ENCODE data around the gene EFEMP1.

EFEMP1 gene

GRCh38 chr2:55919574-55919973 is 4.0 kb downstream of the EFEMP1 start:
- Histone ChIP-seq H3K4me2 (no peak overlapping the region), H3K9me3 (peaks cover 22% of the 10 kb centered on the region), H3K4me3 (no peak overlapping the region), H3K27me3 (no peaks in the 10 kb centered on the region), H3K4me1 (no peaks in the 10 kb centered on the region), H4K20me1 (no peaks in the 10 kb centered on the region), H3K36me3 (peaks cover 38% of the 10 kb centered on the region; the same call in 1 of the 2 replicates), H3K9ac (no peak overlapping the region), H3K27ac (no peak overlapping the region)
- no peak for TF ChIP-seq Cebpa-rat (IDR thresholded peaks at IDR 0.05)

GRCh38 chr2:55918856-55919255 is 4.7 kb downstream of the EFEMP1 start:
- H3K9ac ChIP-seq, result no peak overlapping the region
- no peak for TF ChIP-seq Cebpa-rat (IDR thresholded peaks at IDR 0.05)
- no peak overlapping the region for H3K4me3 ChIP-seq
- peaks cover 15% of the 10 kb centered on the region for H3K9me3 ChIP-seq
- H3K27ac ChIP-seq, result no peak overlapping the region
- peaks cover 35% of the 10 kb centered on the region; the same call in 1 of the 2 replicates for H3K36me3 ChIP-seq
- no peaks in the 10 kb centered on the region for H4K20me1 ChIP-seq
- H3K27me3 ChIP-seq, result no peaks in the 10 kb centered on the region
- no peaks in the 10 kb centered on the region for H3K4me1 ChIP-seq
- H3K4me2 ChIP-seq, result no peak overlapping the region

- TF ChIP-seq Cebpa-rat (IDR thresholded peaks at IDR 0.05), result no peak
- Histone ChIP-seq H3K27me3 (no peaks in the 10 kb centered on the region), H3K4me1 (no peaks in the 10 kb centered on the region), H3K36me3 (peaks cover 25% of the 10 kb centered on the region; the same call in 1 of the 2 replicates), H3K27ac (no peak overlapping the region), H3K4me3 (no peak overlapping the region), H3K9me3 (0 out of 2 replicates have a peak, but pooled peaks cover 5% of the 10 kb centered on the region), H3K4me2 (no peak overlapping the region), H4K20me1 (no peaks in the 10 kb centered on the region), H3K9ac (no peak overlapping the region)
These were observed 5.7 kb downstream of the EFEMP1 start for GRCh38 chr2:55917713-55918390.

- Histone ChIP-seq H3K4me1 (no peaks in the 10 kb centered on the region), H3K9ac (no peak overlapping the region), H3K36me3 (peaks cover 17% of the 10 kb centered on the region; the same call in 1 of the 2 replicates), H4K20me1 (no peaks in the 10 kb centered on the region), H3K4me2 (no peak overlapping the region), H3K9me3 (no peaks in the 10 kb centered on the region), H3K27ac (no peak overlapping the region), H3K4me3 (no peak overlapping the region), H3K27me3 (no peaks in the 10 kb centered on the region)
- no peak for TF ChIP-seq Cebpa-rat (IDR thresholded peaks at IDR 0.05)
These were observed 6.5 kb downstream of the EFEMP1 start for GRCh38 chr2:55917117-55917516.

GRCh38 chr2:55916473-55917049 is 7.0 kb downstream of the EFEMP1 start:
- Histone ChIP-seq H3K36me3 (peaks cover 14% of the 10 kb centered on the region; the same call in 1 of the 2 replicates), H3K9ac (no peak overlapping the region), H3K9me3 (no peaks in the 10 kb centered on the region), H4K20me1 (no peaks in the 10 kb centered on the region), H3K4me2 (no peak overlapping the region), H3K27me3 (no peaks in the 10 kb centered on the region), H3K4me3 (no peak overlapping the region), H3K27ac (no peak overlapping the region), H3K4me1 (no peaks in the 10 kb centered on the region)
- TF ChIP-seq Cebpa-rat (IDR thresholded peaks at IDR 0.05), result no peak

GRCh38 chr2:55914786-55915185 is 8.8 kb downstream of the EFEMP1 start:
- no peak overlapping the region for H3K4me3 ChIP-seq
- peaks cover 14% of the 10 kb centered on the region; the same call in 1 of the 2 replicates for H3K36me3 ChIP-seq
- no peaks in the 10 kb centered on the region for H4K20me1 ChIP-seq
- no peaks in the 10 kb centered on the region for H3K9me3 ChIP-seq
- no peak for TF ChIP-seq Cebpa-rat (IDR thresholded peaks at IDR 0.05)
- H3K27me3 ChIP-seq, result no peaks in the 10 kb centered on the region
- H3K4me1 ChIP-seq, result no peaks in the 10 kb centered on the region
- H3K27ac ChIP-seq, result no peak overlapping the region
- no peak overlapping the region for H3K4me2 ChIP-seq
- H3K9ac ChIP-seq, result no peak overlapping the region

- H3K4me3 ChIP-seq, result no peak overlapping the region
- H3K4me2 ChIP-seq, result no peak overlapping the region
- H3K4me1 ChIP-seq, result no peaks in the 10 kb centered on the region
- H3K9me3 ChIP-seq, result no peaks in the 10 kb centered on the region
- H3K36me3 ChIP-seq, result peaks cover 14% of the 10 kb centered on the region; the same call in 1 of the 2 replicates
- no peaks in the 10 kb centered on the region for H3K27me3 ChIP-seq
- no peak overlapping the region for H3K9ac ChIP-seq
- no peaks in the 10 kb centered on the region for H4K20me1 ChIP-seq
- H3K27ac ChIP-seq, result no peak overlapping the region
- TF ChIP-seq Cebpa-rat (IDR thresholded peaks at IDR 0.05), result no peak
These were observed 10.7 kb downstream of the EFEMP1 start for GRCh38 chr2:55912926-55913325.

- no peak overlapping the region for H3K27ac ChIP-seq
- no peaks in the 10 kb centered on the region for H3K9me3 ChIP-seq
- H3K4me3 ChIP-seq, result no peak overlapping the region
- H3K9ac ChIP-seq, result no peak overlapping the region
- no peak for TF ChIP-seq Cebpa-rat (IDR thresholded peaks at IDR 0.05)
- no peaks in the 10 kb centered on the region for H3K36me3 ChIP-seq
- no peaks in the 10 kb centered on the region for H4K20me1 ChIP-seq
- no peaks in the 10 kb centered on the region for H3K4me1 ChIP-seq
- no peaks in the 10 kb centered on the region for H3K27me3 ChIP-seq
- no peak overlapping the region for H3K4me2 ChIP-seq
These were observed 13.5 kb downstream of the EFEMP1 start for GRCh38 chr2:55910077-55910476.

GRCh38 chr2:55907686-55908085 is 15.9 kb downstream of the EFEMP1 start:
- H3K4me3 ChIP-seq, result no peak overlapping the region
- no peaks in the 10 kb centered on the region for H4K20me1 ChIP-seq
- no peak overlapping the region for H3K9ac ChIP-seq
- no peaks in the 10 kb centered on the region for H3K4me1 ChIP-seq
- no peak overlapping the region for H3K27ac ChIP-seq
- H3K27me3 ChIP-seq, result no peaks in the 10 kb centered on the region
- H3K9me3 ChIP-seq, result peaks cover 10% of the 10 kb centered on the region
- no peak overlapping the region for H3K4me2 ChIP-seq
- no peaks in the 10 kb centered on the region; the same call in 1 of the 2 replicates for H3K36me3 ChIP-seq
- no peak for TF ChIP-seq Cebpa-rat (IDR thresholded peaks at IDR 0.05)

- no peaks in the 10 kb centered on the region for H4K20me1 ChIP-seq
- no peak overlapping the region for H3K4me3 ChIP-seq
- no peak overlapping the region for H3K9ac ChIP-seq
- no peaks in the 10 kb centered on the region; the same call in 1 of the 2 replicates for H3K36me3 ChIP-seq
- no peak overlapping the region for H3K27ac ChIP-seq
- peaks cover 10% of the 10 kb centered on the region for H3K9me3 ChIP-seq
- H3K4me1 ChIP-seq, result no peaks in the 10 kb centered on the region
- TF ChIP-seq Cebpa-rat (IDR thresholded peaks at IDR 0.05), result no peak
- H3K27me3 ChIP-seq, result no peaks in the 10 kb centered on the region
- H3K4me2 ChIP-seq, result no peak overlapping the region
These were observed 16.6 kb downstream of the EFEMP1 start for GRCh38 chr2:55906993-55907392.
